WTC11 (cell line): ENCODE data around the gene DNAJC3. TPM values are rescaled to one million over a fixed set of nuclear protein-coding genes. Genes with fewer than 3 reads are reported as not detected.

Experiments
- ATAC-seq: fragments of 200-7000 bp; cut with Tn5 transposase; 2 replicates; pipeline ENCODE4 v1.10.0; 2021; ENCODE audit warnings: mild to moderate bottlenecking, moderate library complexity
- CTCF ChIA-PET: fragments of 300-600 bp; sonication (Branson Sonifier 250); formaldehyde crosslinking; loops from one replicate; lab custom pipeline; 2021; ENCODE audit warnings: antibody characterized with exemption; lab: Charles Lee
- POLR2A ChIA-PET: fragments of 350-600 bp; sonication (Branson Sonifier 250); formaldehyde crosslinking; loops from one replicate; lab custom pipeline; 2021; ENCODE audit warnings: antibody characterized with exemption; lab: Charles Lee
- DNase-seq: peaks from one replicate; pipeline ENCODE4 v3.0.0; 2021; ENCODE audit warnings: low spot score
- H3K27ac Mint-ChIP-seq: 2 replicates; pipeline ENCODE4 v1.8.0; 2021; ENCODE audit warnings: mixed read lengths
- H3K27me3 Mint-ChIP-seq: 2 replicates; pipeline ENCODE4 v1.8.0; 2021; ENCODE audit warnings: low read depth, mild to moderate bottlenecking, moderate library complexity, mixed read lengths
- H3K36me3 Mint-ChIP-seq: 2 replicates; pipeline ENCODE4 v1.8.0; 2021; ENCODE audit warnings: mixed read lengths
- H3K4me1 Mint-ChIP-seq: 2 replicates; pipeline ENCODE4 v1.8.0; 2022; ENCODE audit warnings: mixed read lengths
- H3K4me3 Mint-ChIP-seq: 2 replicates; pipeline ENCODE4 v1.8.0; 2021; ENCODE audit warnings: mild to moderate bottlenecking, moderate library complexity, mixed read lengths
- H3K9me3 Mint-ChIP-seq: 2 replicates; pipeline ENCODE4 v1.8.0; 2021; ENCODE audit warnings: mixed read lengths
- CREB1 ChIP-seq: sonication (generic); formaldehyde crosslinking; IDR thresholded peaks from 2 replicates; pipeline ENCODE4 v1.8.0; 2023; ENCODE audit warnings: mild to moderate bottlenecking, missing genetic modification reagents
- FOXJ3 ChIP-seq: sonication (generic); formaldehyde crosslinking; IDR thresholded peaks from 2 replicates; pipeline ENCODE4 v1.9.0; 2021; ENCODE audit warnings: missing genetic modification reagents, mild to moderate bottlenecking, borderline replicate concordance
- GABPB1 ChIP-seq: sonication (generic); formaldehyde crosslinking; IDR thresholded peaks from 2 replicates; pipeline ENCODE4 v1.8.1; 2023; ENCODE audit warnings: mild to moderate bottlenecking, missing genetic modification reagents
- RELA ChIP-seq: sonication (generic); formaldehyde crosslinking; IDR thresholded peaks from 2 replicates; pipeline ENCODE4 v1.8.1; 2022; ENCODE audit warnings: missing genetic modification reagents, mild to moderate bottlenecking, borderline replicate concordance
- RORB ChIP-seq: fragments of 250-450 bp; sonication (Bioruptor Pico); IDR thresholded peaks from 2 replicates; pipeline ENCODE4 v1.9.0; 2021; ENCODE audit warnings: mild to moderate bottlenecking
- TCF7 ChIP-seq: sonication (generic); formaldehyde crosslinking; IDR thresholded peaks from 2 replicates; pipeline ENCODE4 v1.8.0; 2022; ENCODE audit warnings: mild to moderate bottlenecking, low read depth, missing genetic modification reagents, moderate library complexity
- TEAD4 ChIP-seq: sonication (generic); formaldehyde crosslinking; IDR thresholded peaks from 2 replicates; pipeline ENCODE4 v1.8.0; 2022; ENCODE audit warnings: mild to moderate bottlenecking, missing genetic modification reagents
- ZBTB21 ChIP-seq: sonication (generic); formaldehyde crosslinking; IDR thresholded peaks from 2 replicates; pipeline ENCODE4 v1.8.1; 2023; ENCODE audit warnings: mild to moderate bottlenecking, missing genetic modification reagents, borderline replicate concordance
- ZNF219 ChIP-seq: sonication (generic); formaldehyde crosslinking; IDR thresholded peaks from 2 replicates; pipeline ENCODE4 v1.8.0; 2023; ENCODE audit warnings: missing genetic modification reagents, mild to moderate bottlenecking, borderline replicate concordance
- ZNF263 ChIP-seq: sonication (generic); formaldehyde crosslinking; IDR thresholded peaks from 2 replicates; pipeline ENCODE4 v1.8.1; 2022; ENCODE audit warnings: low read depth, mild to moderate bottlenecking, moderate library complexity, missing genetic modification reagents
- total RNA-seq: library from RNA; stranded (reverse); gene quantifications from 3 replicates; pipeline ENCODE4 v1.2.3, GENCODE V29; 2021
- TF ChIP-seq, protein P1 (sequence below): sonication (generic); formaldehyde crosslinking; IDR thresholded peaks from 2 replicates; pipeline ENCODE4 v1.8.0; 2022; ENCODE audit warnings: mild to moderate bottlenecking, missing genetic modification reagents
- TF ChIP-seq, protein P2 (sequence below): fragments of 250-450 bp; sonication (Bioruptor Pico); IDR thresholded peaks from 2 replicates; pipeline ENCODE4 v1.9.0; 2021; ENCODE audit warnings: mild to moderate bottlenecking, borderline replicate concordance
- TF ChIP-seq, protein P3 (sequence below): sonication (generic); formaldehyde crosslinking; IDR thresholded peaks from 2 replicates; pipeline ENCODE4 v1.8.1; 2023; ENCODE audit warnings: mild to moderate bottlenecking, missing genetic modification reagents
- TF ChIP-seq, protein P4 (sequence below): sonication (generic); formaldehyde crosslinking; IDR thresholded peaks from 2 replicates; pipeline ENCODE4 v1.8.1; 2022; ENCODE audit warnings: low read depth, missing genetic modification reagents, borderline replicate concordance
- TF ChIP-seq, protein P5 (sequence below): sonication (generic); formaldehyde crosslinking; conservative IDR thresholded peaks from 2 replicates; pipeline ENCODE4 v1.8.1; 2023; ENCODE audit warnings: mild to moderate bottlenecking, low read depth, missing genetic modification reagents, moderate library complexity
- TF ChIP-seq, protein P6 (sequence below): sonication (generic); formaldehyde crosslinking; IDR thresholded peaks from 2 replicates; pipeline ENCODE4 v1.8.0; 2022; ENCODE audit warnings: missing genetic modification reagents
- TF ChIP-seq, protein P7 (sequence below): sonication (generic); formaldehyde crosslinking; IDR thresholded peaks from 2 replicates; pipeline ENCODE4 v1.8.0; 2023; ENCODE audit warnings: missing genetic modification reagents
- TF ChIP-seq, protein P8 (sequence below): sonication (generic); formaldehyde crosslinking; IDR thresholded peaks from 2 replicates; pipeline ENCODE4 v1.8.0; 2022; ENCODE audit warnings: mild to moderate bottlenecking, missing genetic modification reagents

The DNAJC3 gene
- total RNA-seq, 1 experiment from 2014 or later: 20.0 TPM

DNA sequence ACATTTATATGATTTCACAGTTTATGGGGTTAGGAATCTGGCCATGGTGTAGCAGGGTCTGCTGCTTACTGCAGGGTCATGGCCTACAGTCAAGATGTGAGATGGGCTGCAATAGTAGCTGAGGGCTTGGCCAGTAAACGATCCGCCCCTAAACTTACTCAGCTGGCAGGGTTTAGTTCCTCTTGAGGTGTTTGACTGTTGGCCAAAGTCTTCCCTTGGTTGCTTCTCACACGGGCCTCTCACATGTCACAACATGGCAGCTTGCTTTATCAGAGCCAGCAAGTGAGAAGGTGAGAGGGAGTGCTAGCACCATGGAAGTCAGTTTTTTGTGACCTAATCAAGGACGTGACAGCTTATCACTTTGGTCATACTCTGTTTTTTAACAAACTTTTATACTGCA is 77.1 kb downstream of the DNAJC3 start:
- TF ChIP-seq TEAD4 (CRISPR knock-in tag) (no peak), RORB (CRISPR knock-in tag) (no peak), RELA (CRISPR knock-in tag) (no peak), ZBTB21 (CRISPR knock-in tag) (no peak), ZNF263 (no peak)
- TF ChIP-seq, protein P1, sequence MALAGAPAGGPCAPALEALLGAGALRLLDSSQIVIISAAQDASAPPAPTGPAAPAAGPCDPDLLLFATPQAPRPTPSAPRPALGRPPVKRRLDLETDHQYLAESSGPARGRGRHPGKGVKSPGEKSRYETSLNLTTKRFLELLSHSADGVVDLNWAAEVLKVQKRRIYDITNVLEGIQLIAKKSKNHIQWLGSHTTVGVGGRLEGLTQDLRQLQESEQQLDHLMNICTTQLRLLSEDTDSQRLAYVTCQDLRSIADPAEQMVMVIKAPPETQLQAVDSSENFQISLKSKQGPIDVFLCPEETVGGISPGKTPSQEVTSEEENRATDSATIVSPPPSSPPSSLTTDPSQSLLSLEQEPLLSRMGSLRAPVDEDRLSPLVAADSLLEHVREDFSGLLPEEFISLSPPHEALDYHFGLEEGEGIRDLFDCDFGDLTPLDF: no peak
- TF ChIP-seq, protein P2, sequence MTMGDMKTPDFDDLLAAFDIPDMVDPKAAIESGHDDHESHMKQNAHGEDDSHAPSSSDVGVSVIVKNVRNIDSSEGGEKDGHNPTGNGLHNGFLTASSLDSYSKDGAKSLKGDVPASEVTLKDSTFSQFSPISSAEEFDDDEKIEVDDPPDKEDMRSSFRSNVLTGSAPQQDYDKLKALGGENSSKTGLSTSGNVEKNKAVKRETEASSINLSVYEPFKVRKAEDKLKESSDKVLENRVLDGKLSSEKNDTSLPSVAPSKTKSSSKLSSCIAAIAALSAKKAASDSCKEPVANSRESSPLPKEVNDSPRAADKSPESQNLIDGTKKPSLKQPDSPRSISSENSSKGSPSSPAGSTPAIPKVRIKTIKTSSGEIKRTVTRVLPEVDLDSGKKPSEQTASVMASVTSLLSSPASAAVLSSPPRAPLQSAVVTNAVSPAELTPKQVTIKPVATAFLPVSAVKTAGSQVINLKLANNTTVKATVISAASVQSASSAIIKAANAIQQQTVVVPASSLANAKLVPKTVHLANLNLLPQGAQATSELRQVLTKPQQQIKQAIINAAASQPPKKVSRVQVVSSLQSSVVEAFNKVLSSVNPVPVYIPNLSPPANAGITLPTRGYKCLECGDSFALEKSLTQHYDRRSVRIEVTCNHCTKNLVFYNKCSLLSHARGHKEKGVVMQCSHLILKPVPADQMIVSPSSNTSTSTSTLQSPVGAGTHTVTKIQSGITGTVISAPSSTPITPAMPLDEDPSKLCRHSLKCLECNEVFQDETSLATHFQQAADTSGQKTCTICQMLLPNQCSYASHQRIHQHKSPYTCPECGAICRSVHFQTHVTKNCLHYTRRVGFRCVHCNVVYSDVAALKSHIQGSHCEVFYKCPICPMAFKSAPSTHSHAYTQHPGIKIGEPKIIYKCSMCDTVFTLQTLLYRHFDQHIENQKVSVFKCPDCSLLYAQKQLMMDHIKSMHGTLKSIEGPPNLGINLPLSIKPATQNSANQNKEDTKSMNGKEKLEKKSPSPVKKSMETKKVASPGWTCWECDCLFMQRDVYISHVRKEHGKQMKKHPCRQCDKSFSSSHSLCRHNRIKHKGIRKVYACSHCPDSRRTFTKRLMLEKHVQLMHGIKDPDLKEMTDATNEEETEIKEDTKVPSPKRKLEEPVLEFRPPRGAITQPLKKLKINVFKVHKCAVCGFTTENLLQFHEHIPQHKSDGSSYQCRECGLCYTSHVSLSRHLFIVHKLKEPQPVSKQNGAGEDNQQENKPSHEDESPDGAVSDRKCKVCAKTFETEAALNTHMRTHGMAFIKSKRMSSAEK: no peak
- TF ChIP-seq, protein P3, sequence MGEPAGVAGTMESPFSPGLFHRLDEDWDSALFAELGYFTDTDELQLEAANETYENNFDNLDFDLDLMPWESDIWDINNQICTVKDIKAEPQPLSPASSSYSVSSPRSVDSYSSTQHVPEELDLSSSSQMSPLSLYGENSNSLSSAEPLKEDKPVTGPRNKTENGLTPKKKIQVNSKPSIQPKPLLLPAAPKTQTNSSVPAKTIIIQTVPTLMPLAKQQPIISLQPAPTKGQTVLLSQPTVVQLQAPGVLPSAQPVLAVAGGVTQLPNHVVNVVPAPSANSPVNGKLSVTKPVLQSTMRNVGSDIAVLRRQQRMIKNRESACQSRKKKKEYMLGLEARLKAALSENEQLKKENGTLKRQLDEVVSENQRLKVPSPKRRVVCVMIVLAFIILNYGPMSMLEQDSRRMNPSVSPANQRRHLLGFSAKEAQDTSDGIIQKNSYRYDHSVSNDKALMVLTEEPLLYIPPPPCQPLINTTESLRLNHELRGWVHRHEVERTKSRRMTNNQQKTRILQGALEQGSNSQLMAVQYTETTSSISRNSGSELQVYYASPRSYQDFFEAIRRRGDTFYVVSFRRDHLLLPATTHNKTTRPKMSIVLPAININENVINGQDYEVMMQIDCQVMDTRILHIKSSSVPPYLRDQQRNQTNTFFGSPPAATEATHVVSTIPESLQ (CRISPR knock-in tag): no peak
- TF ChIP-seq, protein P4, sequence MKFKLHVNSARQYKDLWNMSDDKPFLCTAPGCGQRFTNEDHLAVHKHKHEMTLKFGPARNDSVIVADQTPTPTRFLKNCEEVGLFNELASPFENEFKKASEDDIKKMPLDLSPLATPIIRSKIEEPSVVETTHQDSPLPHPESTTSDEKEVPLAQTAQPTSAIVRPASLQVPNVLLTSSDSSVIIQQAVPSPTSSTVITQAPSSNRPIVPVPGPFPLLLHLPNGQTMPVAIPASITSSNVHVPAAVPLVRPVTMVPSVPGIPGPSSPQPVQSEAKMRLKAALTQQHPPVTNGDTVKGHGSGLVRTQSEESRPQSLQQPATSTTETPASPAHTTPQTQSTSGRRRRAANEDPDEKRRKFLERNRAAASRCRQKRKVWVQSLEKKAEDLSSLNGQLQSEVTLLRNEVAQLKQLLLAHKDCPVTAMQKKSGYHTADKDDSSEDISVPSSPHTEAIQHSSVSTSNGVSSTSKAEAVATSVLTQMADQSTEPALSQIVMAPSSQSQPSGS (CRISPR knock-in tag): no peak
- TF ChIP-seq, protein P5, sequence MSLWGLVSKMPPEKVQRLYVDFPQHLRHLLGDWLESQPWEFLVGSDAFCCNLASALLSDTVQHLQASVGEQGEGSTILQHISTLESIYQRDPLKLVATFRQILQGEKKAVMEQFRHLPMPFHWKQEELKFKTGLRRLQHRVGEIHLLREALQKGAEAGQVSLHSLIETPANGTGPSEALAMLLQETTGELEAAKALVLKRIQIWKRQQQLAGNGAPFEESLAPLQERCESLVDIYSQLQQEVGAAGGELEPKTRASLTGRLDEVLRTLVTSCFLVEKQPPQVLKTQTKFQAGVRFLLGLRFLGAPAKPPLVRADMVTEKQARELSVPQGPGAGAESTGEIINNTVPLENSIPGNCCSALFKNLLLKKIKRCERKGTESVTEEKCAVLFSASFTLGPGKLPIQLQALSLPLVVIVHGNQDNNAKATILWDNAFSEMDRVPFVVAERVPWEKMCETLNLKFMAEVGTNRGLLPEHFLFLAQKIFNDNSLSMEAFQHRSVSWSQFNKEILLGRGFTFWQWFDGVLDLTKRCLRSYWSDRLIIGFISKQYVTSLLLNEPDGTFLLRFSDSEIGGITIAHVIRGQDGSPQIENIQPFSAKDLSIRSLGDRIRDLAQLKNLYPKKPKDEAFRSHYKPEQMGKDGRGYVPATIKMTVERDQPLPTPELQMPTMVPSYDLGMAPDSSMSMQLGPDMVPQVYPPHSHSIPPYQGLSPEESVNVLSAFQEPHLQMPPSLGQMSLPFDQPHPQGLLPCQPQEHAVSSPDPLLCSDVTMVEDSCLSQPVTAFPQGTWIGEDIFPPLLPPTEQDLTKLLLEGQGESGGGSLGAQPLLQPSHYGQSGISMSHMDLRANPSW (CRISPR knock-in tag): no peak
- ChIA-PET CTCF (interaction anchor here (0.7 kb wide), 1 partner anchor 130 kb away, joined by 3 read pairs; no protein-coding TSS in a partner anchor), POLR2A (no interaction called here)
- H3K9me3 Mint-ChIP-seq: no peaks in the 10 kb centered on the region
- H3K27me3 Mint-ChIP-seq: no peaks in the 10 kb centered on the region
- ATAC-seq (no peak; the same call in 1 of the 2 replicates), DNase-seq (no peak)
- no peak overlapping the region for H3K27ac Mint-ChIP-seq
- H3K4me1 Mint-ChIP-seq: peaks cover 4% of the 10 kb centered on the region; the same call in 1 of the 2 replicates
- no peak overlapping the region for H3K4me3 Mint-ChIP-seq
- no peaks in the 10 kb centered on the region for H3K36me3 Mint-ChIP-seq

DNA sequence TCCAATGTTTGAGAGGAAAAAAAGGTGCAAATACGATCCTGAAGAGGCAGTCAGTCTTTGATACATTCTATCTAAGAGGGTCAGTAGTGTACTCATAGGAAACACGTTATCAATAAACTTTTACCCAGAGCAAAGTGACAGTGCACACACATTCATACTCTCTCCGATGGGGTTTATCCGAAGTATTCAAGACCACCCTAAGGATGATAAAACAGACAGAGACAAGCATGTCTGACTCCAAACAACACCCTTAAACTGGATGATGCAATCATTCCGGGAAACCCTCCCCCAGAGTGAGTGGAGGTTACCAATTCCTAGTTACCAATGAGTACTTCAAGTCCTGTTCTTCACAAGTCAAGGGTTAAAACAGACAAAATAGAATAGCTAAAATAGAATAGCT is 79.1 kb downstream of the DNAJC3 start:
- Mint-ChIP-seq H3K27me3 (no peaks in the 10 kb centered on the region), H3K36me3 (no peaks in the 10 kb centered on the region), H3K9me3 (no peaks in the 10 kb centered on the region), H3K4me1 (peaks cover 4% of the 10 kb centered on the region; the same call in 1 of the 2 replicates), H3K4me3 (no peak overlapping the region), H3K27ac (peak overlapping the region; percentile 92)
- ATAC-seq (peak; percentile 47; the same call in 1 of the 2 replicates), DNase-seq (no peak)
- CTCF ChIA-PET: no interaction called here
- POLR2A ChIA-PET: no interaction called here
- TF ChIP-seq, protein P6, sequence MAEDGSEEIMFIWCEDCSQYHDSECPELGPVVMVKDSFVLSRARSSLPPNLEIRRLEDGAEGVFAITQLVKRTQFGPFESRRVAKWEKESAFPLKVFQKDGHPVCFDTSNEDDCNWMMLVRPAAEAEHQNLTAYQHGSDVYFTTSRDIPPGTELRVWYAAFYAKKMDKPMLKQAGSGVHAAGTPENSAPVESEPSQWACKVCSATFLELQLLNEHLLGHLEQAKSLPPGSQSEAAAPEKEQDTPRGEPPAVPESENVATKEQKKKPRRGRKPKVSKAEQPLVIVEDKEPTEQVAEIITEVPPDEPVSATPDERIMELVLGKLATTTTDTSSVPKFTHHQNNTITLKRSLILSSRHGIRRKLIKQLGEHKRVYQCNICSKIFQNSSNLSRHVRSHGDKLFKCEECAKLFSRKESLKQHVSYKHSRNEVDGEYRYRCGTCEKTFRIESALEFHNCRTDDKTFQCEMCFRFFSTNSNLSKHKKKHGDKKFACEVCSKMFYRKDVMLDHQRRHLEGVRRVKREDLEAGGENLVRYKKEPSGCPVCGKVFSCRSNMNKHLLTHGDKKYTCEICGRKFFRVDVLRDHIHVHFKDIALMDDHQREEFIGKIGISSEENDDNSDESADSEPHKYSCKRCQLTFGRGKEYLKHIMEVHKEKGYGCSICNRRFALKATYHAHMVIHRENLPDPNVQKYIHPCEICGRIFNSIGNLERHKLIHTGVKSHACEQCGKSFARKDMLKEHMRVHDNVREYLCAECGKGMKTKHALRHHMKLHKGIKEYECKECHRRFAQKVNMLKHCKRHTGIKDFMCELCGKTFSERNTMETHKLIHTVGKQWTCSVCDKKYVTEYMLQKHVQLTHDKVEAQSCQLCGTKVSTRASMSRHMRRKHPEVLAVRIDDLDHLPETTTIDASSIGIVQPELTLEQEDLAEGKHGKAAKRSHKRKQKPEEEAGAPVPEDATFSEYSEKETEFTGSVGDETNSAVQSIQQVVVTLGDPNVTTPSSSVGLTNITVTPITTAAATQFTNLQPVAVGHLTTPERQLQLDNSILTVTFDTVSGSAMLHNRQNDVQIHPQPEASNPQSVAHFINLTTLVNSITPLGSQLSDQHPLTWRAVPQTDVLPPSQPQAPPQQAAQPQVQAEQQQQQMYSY (CRISPR knock-in tag): no peak
- TF ChIP-seq TCF7 (CRISPR knock-in tag): no peak
- TF ChIP-seq GABPB1: no peak
- TF ChIP-seq, protein P7, sequence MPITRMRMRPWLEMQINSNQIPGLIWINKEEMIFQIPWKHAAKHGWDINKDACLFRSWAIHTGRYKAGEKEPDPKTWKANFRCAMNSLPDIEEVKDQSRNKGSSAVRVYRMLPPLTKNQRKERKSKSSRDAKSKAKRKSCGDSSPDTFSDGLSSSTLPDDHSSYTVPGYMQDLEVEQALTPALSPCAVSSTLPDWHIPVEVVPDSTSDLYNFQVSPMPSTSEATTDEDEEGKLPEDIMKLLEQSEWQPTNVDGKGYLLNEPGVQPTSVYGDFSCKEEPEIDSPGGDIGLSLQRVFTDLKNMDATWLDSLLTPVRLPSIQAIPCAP (CRISPR knock-in tag): no peak
- no peak for TF ChIP-seq ZNF219 (CRISPR knock-in tag)
- TF ChIP-seq FOXJ3 (CRISPR knock-in tag): no peak
- TF ChIP-seq, protein P8, sequence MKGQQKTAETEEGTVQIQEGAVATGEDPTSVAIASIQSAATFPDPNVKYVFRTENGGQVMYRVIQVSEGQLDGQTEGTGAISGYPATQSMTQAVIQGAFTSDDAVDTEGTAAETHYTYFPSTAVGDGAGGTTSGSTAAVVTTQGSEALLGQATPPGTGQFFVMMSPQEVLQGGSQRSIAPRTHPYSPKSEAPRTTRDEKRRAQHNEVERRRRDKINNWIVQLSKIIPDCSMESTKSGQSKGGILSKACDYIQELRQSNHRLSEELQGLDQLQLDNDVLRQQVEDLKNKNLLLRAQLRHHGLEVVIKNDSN (CRISPR knock-in tag): no peak
- no peak for TF ChIP-seq CREB1 (CRISPR knock-in tag)
